SHP77 treated with DMSO at 0.1 percent for 48 hours (cell line): ENCODE measurements around the gene DHRS7C.

Experiments
- DNase-seq: peaks from one replicate; lab custom pipeline; 2025; lab: John Stamatoyannopoulos, UW

Gene DHRS7C

DNA sequence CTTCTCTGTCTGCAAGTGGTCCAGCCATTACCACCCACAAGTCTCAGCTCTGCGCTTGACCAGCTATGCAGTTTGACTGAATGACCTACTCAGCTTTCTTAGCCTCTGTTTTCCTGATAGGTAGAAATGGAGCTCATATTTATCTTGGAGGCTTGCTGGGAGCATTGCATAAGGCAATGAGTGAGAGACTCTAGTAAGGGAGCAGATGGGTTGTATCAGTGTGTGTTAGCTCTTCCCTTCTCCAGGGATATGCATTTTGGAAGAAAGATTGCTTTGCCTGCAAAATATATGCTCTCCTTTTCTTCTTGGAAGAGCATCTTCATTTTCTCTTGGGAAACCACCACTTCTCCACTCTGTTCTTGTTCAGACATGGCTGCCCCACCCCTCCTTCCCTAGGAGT, 26.1 kb downstream of the DHRS7C start:
- no peak for DNase-seq

- DNase-seq, result no peak
These were observed 27.7 kb downstream of the DHRS7C start for GRCh38 chr17:9763643-9764042.

DNA sequence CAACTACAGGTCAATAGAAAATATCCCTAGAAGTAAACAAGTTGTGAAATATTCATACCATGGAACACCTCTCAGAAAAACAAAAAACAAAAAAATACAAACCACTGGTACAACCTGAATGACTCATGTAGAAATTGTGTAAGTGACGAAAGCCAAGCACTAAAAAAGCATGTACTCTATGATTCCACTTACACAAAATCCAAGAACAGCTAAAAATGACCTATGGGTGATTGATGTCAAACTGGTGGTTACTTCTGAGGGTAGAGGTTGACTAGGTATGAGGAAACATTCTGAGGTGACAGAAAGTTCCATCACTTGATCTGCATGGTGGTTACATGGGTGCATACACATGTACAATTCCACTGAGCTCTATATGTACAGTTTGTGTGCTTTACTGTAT, 31.1 kb downstream of the DHRS7C start:
- no peak for DNase-seq

GRCh38 chr17:9755083-9755482, 36.3 kb downstream of the DHRS7C start:
- no peak for DNase-seq

- no peak for DNase-seq
These were observed 40.9 kb downstream of the DHRS7C start for GRCh38 chr17:9750524-9750923.

GRCh38 chr17:9729735-9730420, 61.5 kb downstream of the DHRS7C start:
- no peak for DNase-seq

DNA sequence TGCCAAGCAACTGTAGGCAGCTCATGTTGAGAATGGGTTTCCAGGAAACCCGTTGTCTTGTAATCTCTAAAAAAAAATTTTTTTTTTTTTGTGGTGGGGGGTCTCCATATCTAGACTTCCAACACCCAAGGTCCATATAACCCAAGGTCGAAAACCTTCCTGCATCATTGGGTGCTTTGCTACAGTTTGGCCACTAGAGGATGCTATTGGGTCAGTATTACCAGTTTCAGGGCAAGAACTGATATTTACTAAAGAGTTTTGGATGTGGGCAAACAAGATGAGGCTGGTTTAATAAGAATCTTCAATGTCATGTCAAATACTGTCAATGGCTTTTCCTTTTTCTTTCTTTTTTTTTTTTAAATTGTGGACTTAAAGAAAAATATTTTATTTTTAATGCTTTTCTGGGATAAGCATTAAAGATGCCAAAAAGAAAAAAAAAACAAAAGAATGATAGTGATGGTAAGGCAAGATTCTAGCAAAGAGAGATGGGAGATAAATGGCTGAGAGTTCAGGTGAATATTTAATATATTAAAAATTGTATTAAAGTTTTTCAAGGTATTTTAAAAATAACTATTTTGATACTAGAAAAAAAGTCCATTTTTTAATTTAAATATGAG, 62.2 kb downstream of the DHRS7C start:
- peak; percentile 22 for DNase-seq

GRCh38 chr17:9728564-9728963, 62.8 kb downstream of the DHRS7C start:
- DNase-seq, result no peak

DNA sequence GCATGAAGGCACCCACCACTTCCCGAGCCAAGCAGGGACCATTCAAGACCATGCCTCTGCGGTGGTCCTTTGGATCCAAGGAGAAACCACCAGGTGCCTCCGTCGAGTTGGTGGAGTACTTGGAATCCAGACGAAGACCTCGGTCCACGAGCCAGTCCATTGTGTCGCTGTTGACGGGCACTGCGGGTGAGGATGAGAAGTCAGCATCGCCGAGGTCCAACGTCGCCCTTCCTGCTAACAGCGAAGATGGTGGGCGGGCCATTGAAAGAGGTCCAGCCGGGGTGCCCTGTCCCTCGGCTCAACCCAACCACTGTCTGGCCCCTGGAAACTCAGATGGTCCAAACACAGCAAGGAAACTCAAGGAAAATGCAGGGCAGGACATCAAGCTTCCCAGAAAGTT, 63.4 kb downstream of the DHRS7C start:
- DNase-seq, result no peak

DNA sequence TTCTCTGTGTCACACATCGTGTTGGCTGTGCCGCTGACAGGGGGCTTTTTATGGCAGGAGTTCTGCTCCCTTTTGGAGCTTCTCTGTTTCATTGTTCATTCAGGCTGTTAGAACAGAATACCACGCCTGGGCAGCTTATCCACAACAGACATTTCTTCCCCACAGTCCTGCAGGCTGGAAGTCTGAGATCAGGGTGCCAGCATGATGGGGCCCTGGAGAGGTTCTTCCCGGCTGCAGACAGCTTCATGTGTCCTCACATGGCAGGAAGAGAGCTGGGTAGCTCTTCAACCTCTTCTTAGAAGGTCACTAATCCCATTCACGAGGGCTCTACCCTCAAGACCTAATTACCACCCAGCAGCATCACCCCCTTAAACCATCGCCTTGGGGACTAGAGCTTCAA, 65.1 kb downstream of the DHRS7C start:
- DNase-seq, result no peak

DNA sequence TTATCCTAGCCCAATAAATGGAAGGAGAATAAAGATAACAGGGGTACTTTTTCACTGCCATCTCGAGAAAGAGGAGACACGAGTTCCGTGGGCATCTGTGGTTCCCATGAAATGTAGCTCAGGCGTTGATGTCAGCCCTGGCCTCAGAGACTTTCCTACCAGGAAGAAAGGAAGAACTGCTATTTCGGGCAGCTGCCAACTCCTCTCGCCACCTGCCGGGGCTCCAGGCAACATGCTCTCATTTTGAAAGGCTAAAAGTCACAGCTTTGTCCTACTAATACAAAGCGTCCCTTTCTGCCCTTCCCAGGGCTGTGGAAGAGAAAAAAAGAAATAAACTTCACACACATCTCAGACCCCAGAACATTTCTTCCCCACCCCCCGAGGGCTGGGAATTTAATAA, 65.8 kb downstream of the DHRS7C start:
- DNase-seq, result peak; percentile 51
